Measurements from ENCODE around the gene GRK2.

Gene GRK2

GRCh38 chr11:67301951-67302516 is 35.8 kb downstream of the GRK2 start:
- TF ChIP-seq, protein P1, sequence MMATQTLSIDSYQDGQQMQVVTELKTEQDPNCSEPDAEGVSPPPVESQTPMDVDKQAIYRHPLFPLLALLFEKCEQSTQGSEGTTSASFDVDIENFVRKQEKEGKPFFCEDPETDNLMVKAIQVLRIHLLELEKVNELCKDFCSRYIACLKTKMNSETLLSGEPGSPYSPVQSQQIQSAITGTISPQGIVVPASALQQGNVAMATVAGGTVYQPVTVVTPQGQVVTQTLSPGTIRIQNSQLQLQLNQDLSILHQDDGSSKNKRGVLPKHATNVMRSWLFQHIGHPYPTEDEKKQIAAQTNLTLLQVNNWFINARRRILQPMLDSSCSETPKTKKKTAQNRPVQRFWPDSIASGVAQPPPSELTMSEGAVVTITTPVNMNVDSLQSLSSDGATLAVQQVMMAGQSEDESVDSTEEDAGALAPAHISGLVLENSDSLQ (IDR thresholded peaks at IDR 0.05): peak; percentile 95
- TF ChIP-seq FOXK2 (IDR thresholded peaks at IDR 0.05) (no peak), SP1 (IDR thresholded peaks at IDR 0.05) (no peak)
- ChIA-PET CTCF (no interaction called here), POLR2A (interaction anchor here (4.3 to 4.8 kb wide), 2 partner anchors 12 to 15 kb away, joined by 25 to 27 read pairs; partner anchors contain the start of gene ANKRD13D)
- DNase-seq (ENCODE audit: extremely low spot score): peak; percentile 43

DNA sequence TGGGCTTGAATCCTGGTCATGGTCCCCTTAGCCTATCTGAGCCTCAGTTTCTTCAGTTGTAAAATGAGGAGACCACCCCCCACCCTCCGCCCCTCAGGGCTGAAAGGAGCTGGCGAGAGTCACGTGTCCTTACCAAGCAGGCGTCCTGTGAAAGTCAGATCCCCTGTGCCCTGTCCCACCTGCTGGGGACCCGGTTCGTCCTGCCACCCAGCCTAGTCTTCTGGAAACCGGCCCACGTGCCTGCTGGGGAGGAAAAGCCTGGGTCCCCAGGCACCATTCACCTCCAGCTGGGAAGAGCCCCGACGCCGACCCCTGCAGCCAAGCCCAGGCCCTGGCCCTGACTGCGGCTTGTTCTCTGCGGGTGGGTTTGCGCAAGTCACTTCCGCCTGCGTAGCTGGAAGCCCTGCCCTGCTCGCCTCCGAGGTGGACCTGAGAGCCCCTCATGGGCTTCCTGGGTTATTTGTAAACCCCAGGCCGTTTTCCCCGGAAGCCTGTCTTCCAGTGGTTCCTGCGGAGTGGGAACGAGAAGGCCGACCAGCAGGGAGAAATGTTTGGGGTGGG is 36.4 kb downstream of the GRK2 start:
- POLR2A ChIA-PET: interaction anchor here (1.7 to 4.8 kb wide), 3 partner anchors 11 to 15 kb away, joined by 3 to 27 read pairs (median 25); partner anchors contain the start of gene ANKRD13D
- TF ChIP-seq LEF1 (IDR thresholded peaks at IDR 0.05; ENCODE audit: borderline replicate concordance): no peak
- no peak for TF ChIP-seq ARNT (IDR thresholded peaks at IDR 0.05)
- no peak for TF ChIP-seq FOXK2 (IDR thresholded peaks at IDR 0.05)
- no peak for TF ChIP-seq ZNF384 (IDR thresholded peaks at IDR 0.05)
- no peak for TF ChIP-seq BHLHE40 (IDR thresholded peaks at IDR 0.05; ENCODE audit: borderline replicate concordance)
- no peak for TF ChIP-seq SP1 (IDR thresholded peaks at IDR 0.05)
- TF ChIP-seq L3MBTL2 (conservative IDR thresholded peaks at IDR 0.05): no peak
- TF ChIP-seq FOXM1 (IDR thresholded peaks at IDR 0.05; ENCODE audit: borderline replicate concordance): no peak
- no peak for TF ChIP-seq SUZ12 (IDR thresholded peaks at IDR 0.05)
- no peak for TF ChIP-seq FOXA1 (IDR thresholded peaks at IDR 0.05)
- TF ChIP-seq NFRKB (IDR thresholded peaks at IDR 0.05): no peak
- TF ChIP-seq, protein P1 (IDR thresholded peaks at IDR 0.05): no peak
- no peak for TF ChIP-seq HDGF (IDR thresholded peaks at IDR 0.05; ENCODE audit: borderline replicate concordance)
- no peak for TF ChIP-seq ELF4 (IDR thresholded peaks at IDR 0.05)
- TF ChIP-seq TARDBP (IDR thresholded peaks at IDR 0.05): no peak
- TF ChIP-seq CTBP1 (IDR thresholded peaks at IDR 0.05; ENCODE audit: borderline replicate concordance): no peak

DNA sequence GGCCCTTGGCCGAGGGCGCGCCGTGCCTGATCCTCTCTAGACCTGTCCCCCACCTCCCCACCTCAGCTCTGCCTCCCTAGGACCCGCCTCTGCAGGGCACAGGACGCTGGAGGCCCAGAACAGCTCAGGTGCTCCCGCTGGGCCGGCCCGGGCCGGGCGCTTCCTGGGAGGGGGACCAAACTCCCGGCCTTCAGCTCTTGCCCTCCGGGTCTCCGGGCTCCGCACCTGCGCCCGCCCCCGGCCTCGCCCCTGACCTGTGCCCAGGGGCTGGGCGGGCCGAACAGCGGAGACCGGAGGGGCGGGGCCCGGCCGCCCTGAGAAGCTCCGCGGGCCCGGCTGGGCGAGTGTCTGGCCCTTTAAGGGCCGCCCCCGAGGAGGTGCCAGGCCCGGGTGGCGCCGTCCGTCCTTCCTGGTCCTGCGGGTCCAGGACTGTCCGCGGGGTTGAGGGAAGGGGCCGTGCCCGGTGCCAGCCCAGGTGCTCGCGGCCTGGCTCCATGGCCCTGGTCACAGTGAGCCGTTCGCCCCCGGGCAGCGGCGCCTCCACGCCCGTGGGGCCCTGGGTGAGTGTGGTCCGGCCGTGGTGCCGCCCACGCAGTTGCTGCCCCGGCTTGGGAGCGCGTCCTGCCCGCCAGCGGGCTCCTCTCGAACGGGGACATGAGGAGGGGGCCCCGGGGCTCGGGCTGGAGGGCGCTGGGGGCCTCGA is 37.0 kb downstream of the GRK2 start, which contains the start of gene SSH3:
Gene SSH3 (plus strand): TSS at position 399 of the 703 bp plus-strand sequence. CDS start 96 bp downstream, at position 495.
- ChIA-PET POLR2A (interaction anchor here (1.7 to 4.8 kb wide), 3 partner anchors 10 to 14 kb away, joined by 3 to 27 read pairs (median 25); partner anchors contain the start of gene ANKRD13D), CTCF (interaction anchor here (0.6 to 1.1 kb wide), 4 partner anchors 14 to 41 kb away, joined by 3 to 5 read pairs (median 4); partner anchors contain the start of gene ANKRD13D)
- DNase-seq (ENCODE audit: extremely low spot score): peak; percentile 68
- TF ChIP-seq NFRKB (IDR thresholded peaks at IDR 0.05) (no peak), ZNF384 (IDR thresholded peaks at IDR 0.05) (no peak), FOXK2 (IDR thresholded peaks at IDR 0.05) (no peak), HDGF (IDR thresholded peaks at IDR 0.05; ENCODE audit: borderline replicate concordance) (no peak), BHLHE40 (IDR thresholded peaks at IDR 0.05; ENCODE audit: borderline replicate concordance) (no peak), SP1 (IDR thresholded peaks at IDR 0.05) (no peak), CTBP1 (IDR thresholded peaks at IDR 0.05; ENCODE audit: borderline replicate concordance) (no peak)
- TF ChIP-seq, protein P1 (IDR thresholded peaks at IDR 0.05): no peak

More for the DNA sequence above, 36.4 kb downstream of the GRK2 start:
- CTCF ChIA-PET: interaction anchor here (1.0 to 1.1 kb wide), 3 partner anchors 15 to 41 kb away, joined by 3 to 5 read pairs (median 4); no protein-coding TSS in a partner anchor
- no peak for DNase-seq (ENCODE audit: extremely low spot score)

GRCh38 chr11:67303835-67304411 is 37.6 kb downstream of the GRK2 start:
- ChIA-PET POLR2A (interaction anchor here (1.0 to 4.8 kb wide), 4 partner anchors 10 to 37 kb away, joined by 3 to 27 read pairs (median 14); partner anchors contain the start of gene ANKRD13D), CTCF (interaction anchor here (0.6 to 1.0 kb wide), 2 partner anchors 15 to 42 kb away, joined by 3 to 4 read pairs; partner anchors contain the start of gene ANKRD13D)
- TF ChIP-seq CTBP1 (IDR thresholded peaks at IDR 0.05; ENCODE audit: borderline replicate concordance) (no peak), LEF1 (IDR thresholded peaks at IDR 0.05; ENCODE audit: borderline replicate concordance) (no peak), TARDBP (IDR thresholded peaks at IDR 0.05) (no peak), SUZ12 (IDR thresholded peaks at IDR 0.05) (no peak), NFRKB (IDR thresholded peaks at IDR 0.05) (no peak), ELF4 (IDR thresholded peaks at IDR 0.05) (no peak), SP1 (IDR thresholded peaks at IDR 0.05) (no peak)
- DNase-seq (ENCODE audit: extremely low spot score): peak; percentile 42

GRCh38 chr11:67304511-67305113 is 38.3 kb downstream of the GRK2 start:
- no peak for TF ChIP-seq FOXK2 (IDR thresholded peaks at IDR 0.05)
- TF ChIP-seq BHLHE40 (IDR thresholded peaks at IDR 0.05; ENCODE audit: borderline replicate concordance): no peak
- no peak for TF ChIP-seq ZNF384 (IDR thresholded peaks at IDR 0.05)
- TF ChIP-seq L3MBTL2 (conservative IDR thresholded peaks at IDR 0.05): no peak
- TF ChIP-seq FOXA1 (IDR thresholded peaks at IDR 0.05): no peak
- TF ChIP-seq TARDBP (IDR thresholded peaks at IDR 0.05): no peak
- no peak for TF ChIP-seq SUZ12 (IDR thresholded peaks at IDR 0.05)
- no peak for TF ChIP-seq NFRKB (IDR thresholded peaks at IDR 0.05)
- no peak for TF ChIP-seq FOXM1 (IDR thresholded peaks at IDR 0.05; ENCODE audit: borderline replicate concordance)
- no peak for TF ChIP-seq SP1 (IDR thresholded peaks at IDR 0.05)
- no peak for TF ChIP-seq LEF1 (IDR thresholded peaks at IDR 0.05; ENCODE audit: borderline replicate concordance)
- TF ChIP-seq ARNT (IDR thresholded peaks at IDR 0.05): no peak
- TF ChIP-seq, protein P1 (IDR thresholded peaks at IDR 0.05): no peak
- ChIA-PET CTCF (interaction anchor here (1.5 kb wide), 1 partner anchor 11 kb away, joined by 3 read pairs; no protein-coding TSS in a partner anchor), POLR2A (interaction anchor here (1.0 to 4.3 kb wide), 2 partner anchors 13 to 38 kb away, joined by 3 to 25 read pairs; no protein-coding TSS in a partner anchor)
- DNase-seq (ENCODE audit: extremely low spot score): no peak

Data from HEK293T (cell line).